Cortex of kidney (tissue), 1 donor: ENCODE measurements around the gene TBC1D9B.

ENCODE experiments used
- DNase-seq: peaks from one replicate; lab custom pipeline; 2025; lab: John Stamatoyannopoulos, UW

TBC1D9B gene

GRCh38 chr5:179906795-179907555 is 722 bp downstream of the TBC1D9B start:
- DNase-seq: no peak

- DNase-seq: no peak
These were observed 1.4 kb downstream of the TBC1D9B start for GRCh38 chr5:179906294-179906794.

GRCh38 chr5:179905161-179905560 is 2.5 kb downstream of the TBC1D9B start:
- no peak for DNase-seq

- DNase-seq: no peak
These were observed 3.1 kb downstream of the TBC1D9B start for GRCh38 chr5:179904463-179905160.

GRCh38 chr5:179902763-179903158 is 4.9 kb downstream of the TBC1D9B start:
- no peak for DNase-seq

GRCh38 chr5:179901915-179902762 is 5.6 kb downstream of the TBC1D9B start:
- no peak for DNase-seq

GRCh38 chr5:179901462-179901861 is 6.2 kb downstream of the TBC1D9B start:
- DNase-seq: no peak

GRCh38 chr5:179900711-179901110 is 7.0 kb downstream of the TBC1D9B start:
- DNase-seq: no peak

GRCh38 chr5:179900206-179900605 is 7.5 kb downstream of the TBC1D9B start:
- no peak for DNase-seq

GRCh38 chr5:179895861-179896260 is 11.8 kb downstream of the TBC1D9B start:
- DNase-seq: no peak

- DNase-seq: no peak
These were observed 13.5 kb downstream of the TBC1D9B start for GRCh38 chr5:179893958-179894895.

- no peak for DNase-seq
These were observed 14.4 kb downstream of the TBC1D9B start for GRCh38 chr5:179893076-179893957.

GRCh38 chr5:179892255-179892654 is 15.4 kb downstream of the TBC1D9B start:
- no peak for DNase-seq

- no peak for DNase-seq
These were observed 16.7 kb downstream of the TBC1D9B start for GRCh38 chr5:179890751-179891682.

GRCh38 chr5:179889885-179890284 is 17.8 kb downstream of the TBC1D9B start:
- DNase-seq: no peak

- no peak for DNase-seq
These were observed 19.9 kb downstream of the TBC1D9B start for GRCh38 chr5:179887802-179888201.

- DNase-seq: no peak
These were observed 20.6 kb downstream of the TBC1D9B start for GRCh38 chr5:179887095-179887494.

GRCh38 chr5:179886190-179886911 is 21.3 kb downstream of the TBC1D9B start:
- DNase-seq: no peak
